HEK293 (cell line): ENCODE measurements around the gene ERCC5.
A peak's percentile ranks its signal among the peaks of the same experiment; 100 is the strongest.

ENCODE experiments used
- EGR2 ChIP-seq: fragments of 450-650 bp; formaldehyde crosslinking; IDR thresholded peaks from 2 replicates; pipeline ENCODE4 v1.5.1; 2016; ENCODE audit warnings: low read depth, missing biosample characterization, missing genetic modification characterization
- GFI1B ChIP-seq: fragments of 450-650 bp; formaldehyde crosslinking; IDR thresholded peaks from 2 replicates; pipeline ENCODE4 v1.5.1; 2016; ENCODE audit warnings: missing biosample characterization, missing genetic modification characterization
- KLF1 ChIP-seq: fragments of 450-650 bp; formaldehyde crosslinking; IDR thresholded peaks from 2 replicates; pipeline ENCODE4 v1.5.1; 2016; ENCODE audit warnings: missing biosample characterization, missing genetic modification characterization
- KLF7 ChIP-seq: fragments of 450-650 bp; formaldehyde crosslinking; IDR thresholded peaks from 2 replicates; pipeline ENCODE4 v1.5.1; 2016; ENCODE audit warnings: missing biosample characterization, missing genetic modification characterization, borderline replicate concordance
- SCRT1 ChIP-seq: fragments of 450-650 bp; formaldehyde crosslinking; IDR thresholded peaks from 2 replicates; pipeline ENCODE4 v1.5.1; 2016; ENCODE audit warnings: missing biosample characterization, missing genetic modification characterization, borderline replicate concordance
- SP7 ChIP-seq: fragments of 450-650 bp; formaldehyde crosslinking; IDR thresholded peaks from 2 replicates; pipeline ENCODE4 v1.5.1; 2016; ENCODE audit warnings: missing biosample characterization, missing genetic modification characterization
- ZBTB48 ChIP-seq: fragments of 450-650 bp; formaldehyde crosslinking; IDR thresholded peaks from 2 replicates; pipeline ENCODE4 v1.5.1; 2016; ENCODE audit warnings: missing biosample characterization, missing genetic modification characterization
- ZFP3 ChIP-seq: fragments of 450-650 bp; formaldehyde crosslinking; IDR thresholded peaks from 2 replicates; pipeline ENCODE4 v1.5.1; 2016; ENCODE audit warnings: low read depth, missing biosample characterization, missing genetic modification characterization
- ZNF223 ChIP-seq: fragments of 450-650 bp; formaldehyde crosslinking; IDR thresholded peaks from 2 replicates; pipeline ENCODE4 v1.5.1; 2016; ENCODE audit warnings: missing biosample characterization, missing genetic modification characterization
- ZNF302 ChIP-seq: fragments of 450-650 bp; formaldehyde crosslinking; IDR thresholded peaks from 2 replicates; pipeline ENCODE4 v1.5.1; 2016; ENCODE audit warnings: missing biosample characterization, missing genetic modification characterization, low read depth
- ZNF350 ChIP-seq: fragments of 450-650 bp; formaldehyde crosslinking; IDR thresholded peaks from 2 replicates; pipeline ENCODE4 v1.5.0; 2017; ENCODE audit warnings: missing biosample characterization, mild to moderate bottlenecking, missing genetic modification characterization
- ZNF571 ChIP-seq: fragments of 450-650 bp; formaldehyde crosslinking; IDR thresholded peaks from 2 replicates; pipeline ENCODE4 v1.5.0; 2017; ENCODE audit warnings: missing biosample characterization, missing genetic modification characterization
- ZNF660 ChIP-seq: fragments of 450-650 bp; IDR thresholded peaks from 2 replicates; pipeline ENCODE4 v1.5.1; 2018; ENCODE audit warnings: missing biosample characterization, mild to moderate bottlenecking, missing genetic modification characterization
- ZNF664 ChIP-seq: fragments of 450-650 bp; formaldehyde crosslinking; IDR thresholded peaks from 2 replicates; pipeline ENCODE4 v1.5.1; 2016; ENCODE audit warnings: missing biosample characterization, missing genetic modification characterization
- ZNF777 ChIP-seq: fragments of 450-650 bp; formaldehyde crosslinking; IDR thresholded peaks from 2 replicates; pipeline ENCODE4 v1.5.1; 2017; ENCODE audit warnings: missing biosample characterization, missing genetic modification characterization, borderline replicate concordance
- ZNF785 ChIP-seq: fragments of 450-650 bp; formaldehyde crosslinking; IDR thresholded peaks from 2 replicates; pipeline ENCODE4 v1.5.1; 2016; ENCODE audit warnings: missing biosample characterization, missing genetic modification characterization
- TF ChIP-seq, protein P1 (sequence below): fragments of 450-650 bp; formaldehyde crosslinking; IDR thresholded peaks from 2 replicates; pipeline ENCODE4 v1.5.1; 2016; ENCODE audit warnings: missing biosample characterization, missing genetic modification characterization
- TF ChIP-seq, protein P2 (sequence below): fragments of 450-650 bp; formaldehyde crosslinking; IDR thresholded peaks from 2 replicates; pipeline ENCODE4 v1.5.1; 2016; ENCODE audit warnings: missing biosample characterization, missing genetic modification characterization, borderline replicate concordance
- TF ChIP-seq, protein P3 (sequence below): fragments of 450-650 bp; formaldehyde crosslinking; IDR thresholded peaks from 2 replicates; pipeline ENCODE4 v1.5.1; 2016; ENCODE audit warnings: missing biosample characterization, missing genetic modification characterization, borderline replicate concordance
- TF ChIP-seq, protein P4 (sequence below): fragments of 450-650 bp; formaldehyde crosslinking; IDR thresholded peaks from 2 replicates; pipeline ENCODE4 v1.5.1; 2016; ENCODE audit warnings: missing biosample characterization, missing genetic modification characterization
- TF ChIP-seq, protein P5 (sequence below): fragments of 450-650 bp; formaldehyde crosslinking; IDR thresholded peaks from 2 replicates; pipeline ENCODE4 v1.5.1; 2017; ENCODE audit warnings: missing biosample characterization, mild to moderate bottlenecking, missing genetic modification characterization, moderate library complexity
- TF ChIP-seq, protein P6 (sequence below): fragments of 450-650 bp; formaldehyde crosslinking; optimal IDR thresholded peaks from 2 replicates; pipeline ENCODE3; 2016; ENCODE audit warnings: missing biosample characterization, mild to moderate bottlenecking, missing genetic modification characterization

ERCC5 gene

DNA sequence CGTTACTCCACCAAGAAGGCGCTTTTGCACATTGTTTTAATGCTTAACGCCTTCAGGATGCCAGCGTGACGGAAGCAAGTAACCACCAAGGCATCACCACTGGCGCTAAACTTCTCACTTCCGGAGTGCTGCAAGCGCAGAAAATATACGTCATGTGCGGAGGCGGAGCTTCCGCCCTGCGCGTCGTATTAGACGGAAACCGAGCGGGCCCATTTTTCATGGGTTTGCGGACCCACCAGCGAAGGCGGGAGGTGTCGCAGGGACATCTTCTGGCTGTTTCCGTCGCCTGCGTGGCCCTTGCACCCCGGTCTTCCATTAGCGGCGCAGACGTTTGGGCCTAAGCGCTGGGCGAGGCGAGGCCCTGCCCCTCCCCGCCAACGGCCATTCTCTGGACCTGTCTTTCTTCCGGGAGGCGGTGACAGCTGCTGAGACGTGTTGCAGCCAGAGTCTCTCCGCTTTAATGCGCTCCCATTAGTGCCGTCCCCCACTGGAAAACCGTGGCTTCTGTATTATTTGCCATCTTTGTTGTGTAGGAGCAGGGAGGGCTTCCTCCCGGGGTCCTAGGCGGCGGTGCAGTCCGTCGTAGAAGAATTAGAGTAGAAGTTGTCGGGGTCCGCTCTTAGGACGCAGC, at the start of gene ERCC5 (continued):
- TF ChIP-seq ZBTB48 (tag by site-specific recombination) (no peak; the same call in 1 of the 2 replicates), ZNF302 (tag by site-specific recombination) (no peak), GFI1B (tag by site-specific recombination) (no peak), ZNF571 (tag by site-specific recombination) (no peak), ZNF664 (no peak), ZNF660 (tag by site-specific recombination) (peak; percentile 63; the same call in 1 of the 2 replicates), KLF7 (tag by site-specific recombination) (peak; percentile 79; the same call in 1 of the 2 replicates), ZNF785 (no peak), ZNF223 (tag by site-specific recombination) (no peak), ZFP3 (no peak), SCRT1 (tag by site-specific recombination) (0 out of 2 replicates have a peak, but pooled peaks have one; percentile 16), EGR2 (tag by site-specific recombination) (peak; percentile 80), ZNF777 (tag by site-specific recombination) (no peak), KLF1 (tag by site-specific recombination) (no peak), SP7 (tag by site-specific recombination) (peak; percentile 82), ZNF350 (tag by site-specific recombination) (no peak)
- TF ChIP-seq, protein P1, sequence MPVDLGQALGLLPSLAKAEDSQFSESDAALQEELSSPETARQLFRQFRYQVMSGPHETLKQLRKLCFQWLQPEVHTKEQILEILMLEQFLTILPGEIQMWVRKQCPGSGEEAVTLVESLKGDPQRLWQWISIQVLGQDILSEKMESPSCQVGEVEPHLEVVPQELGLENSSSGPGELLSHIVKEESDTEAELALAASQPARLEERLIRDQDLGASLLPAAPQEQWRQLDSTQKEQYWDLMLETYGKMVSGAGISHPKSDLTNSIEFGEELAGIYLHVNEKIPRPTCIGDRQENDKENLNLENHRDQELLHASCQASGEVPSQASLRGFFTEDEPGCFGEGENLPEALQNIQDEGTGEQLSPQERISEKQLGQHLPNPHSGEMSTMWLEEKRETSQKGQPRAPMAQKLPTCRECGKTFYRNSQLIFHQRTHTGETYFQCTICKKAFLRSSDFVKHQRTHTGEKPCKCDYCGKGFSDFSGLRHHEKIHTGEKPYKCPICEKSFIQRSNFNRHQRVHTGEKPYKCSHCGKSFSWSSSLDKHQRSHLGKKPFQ (tag by site-specific recombination) = no peak
- TF ChIP-seq, protein P2, sequence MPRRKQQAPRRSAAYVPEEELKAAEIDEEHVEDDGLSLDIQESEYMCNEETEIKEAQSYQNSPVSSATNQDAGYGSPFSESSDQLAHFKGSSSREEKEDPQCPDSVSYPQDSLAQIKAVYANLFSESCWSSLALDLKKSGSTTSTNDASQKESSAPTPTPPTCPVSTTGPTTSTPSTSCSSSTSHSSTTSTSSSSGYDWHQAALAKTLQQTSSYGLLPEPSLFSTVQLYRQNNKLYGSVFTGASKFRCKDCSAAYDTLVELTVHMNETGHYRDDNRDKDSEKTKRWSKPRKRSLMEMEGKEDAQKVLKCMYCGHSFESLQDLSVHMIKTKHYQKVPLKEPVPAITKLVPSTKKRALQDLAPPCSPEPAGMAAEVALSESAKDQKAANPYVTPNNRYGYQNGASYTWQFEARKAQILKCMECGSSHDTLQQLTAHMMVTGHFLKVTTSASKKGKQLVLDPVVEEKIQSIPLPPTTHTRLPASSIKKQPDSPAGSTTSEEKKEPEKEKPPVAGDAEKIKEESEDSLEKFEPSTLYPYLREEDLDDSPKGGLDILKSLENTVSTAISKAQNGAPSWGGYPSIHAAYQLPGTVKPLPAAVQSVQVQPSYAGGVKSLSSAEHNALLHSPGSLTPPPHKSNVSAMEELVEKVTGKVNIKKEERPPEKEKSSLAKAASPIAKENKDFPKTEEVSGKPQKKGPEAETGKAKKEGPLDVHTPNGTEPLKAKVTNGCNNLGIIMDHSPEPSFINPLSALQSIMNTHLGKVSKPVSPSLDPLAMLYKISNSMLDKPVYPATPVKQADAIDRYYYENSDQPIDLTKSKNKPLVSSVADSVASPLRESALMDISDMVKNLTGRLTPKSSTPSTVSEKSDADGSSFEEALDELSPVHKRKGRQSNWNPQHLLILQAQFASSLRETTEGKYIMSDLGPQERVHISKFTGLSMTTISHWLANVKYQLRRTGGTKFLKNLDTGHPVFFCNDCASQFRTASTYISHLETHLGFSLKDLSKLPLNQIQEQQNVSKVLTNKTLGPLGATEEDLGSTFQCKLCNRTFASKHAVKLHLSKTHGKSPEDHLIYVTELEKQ (tag by site-specific recombination) = no peak
- TF ChIP-seq, protein P3, sequence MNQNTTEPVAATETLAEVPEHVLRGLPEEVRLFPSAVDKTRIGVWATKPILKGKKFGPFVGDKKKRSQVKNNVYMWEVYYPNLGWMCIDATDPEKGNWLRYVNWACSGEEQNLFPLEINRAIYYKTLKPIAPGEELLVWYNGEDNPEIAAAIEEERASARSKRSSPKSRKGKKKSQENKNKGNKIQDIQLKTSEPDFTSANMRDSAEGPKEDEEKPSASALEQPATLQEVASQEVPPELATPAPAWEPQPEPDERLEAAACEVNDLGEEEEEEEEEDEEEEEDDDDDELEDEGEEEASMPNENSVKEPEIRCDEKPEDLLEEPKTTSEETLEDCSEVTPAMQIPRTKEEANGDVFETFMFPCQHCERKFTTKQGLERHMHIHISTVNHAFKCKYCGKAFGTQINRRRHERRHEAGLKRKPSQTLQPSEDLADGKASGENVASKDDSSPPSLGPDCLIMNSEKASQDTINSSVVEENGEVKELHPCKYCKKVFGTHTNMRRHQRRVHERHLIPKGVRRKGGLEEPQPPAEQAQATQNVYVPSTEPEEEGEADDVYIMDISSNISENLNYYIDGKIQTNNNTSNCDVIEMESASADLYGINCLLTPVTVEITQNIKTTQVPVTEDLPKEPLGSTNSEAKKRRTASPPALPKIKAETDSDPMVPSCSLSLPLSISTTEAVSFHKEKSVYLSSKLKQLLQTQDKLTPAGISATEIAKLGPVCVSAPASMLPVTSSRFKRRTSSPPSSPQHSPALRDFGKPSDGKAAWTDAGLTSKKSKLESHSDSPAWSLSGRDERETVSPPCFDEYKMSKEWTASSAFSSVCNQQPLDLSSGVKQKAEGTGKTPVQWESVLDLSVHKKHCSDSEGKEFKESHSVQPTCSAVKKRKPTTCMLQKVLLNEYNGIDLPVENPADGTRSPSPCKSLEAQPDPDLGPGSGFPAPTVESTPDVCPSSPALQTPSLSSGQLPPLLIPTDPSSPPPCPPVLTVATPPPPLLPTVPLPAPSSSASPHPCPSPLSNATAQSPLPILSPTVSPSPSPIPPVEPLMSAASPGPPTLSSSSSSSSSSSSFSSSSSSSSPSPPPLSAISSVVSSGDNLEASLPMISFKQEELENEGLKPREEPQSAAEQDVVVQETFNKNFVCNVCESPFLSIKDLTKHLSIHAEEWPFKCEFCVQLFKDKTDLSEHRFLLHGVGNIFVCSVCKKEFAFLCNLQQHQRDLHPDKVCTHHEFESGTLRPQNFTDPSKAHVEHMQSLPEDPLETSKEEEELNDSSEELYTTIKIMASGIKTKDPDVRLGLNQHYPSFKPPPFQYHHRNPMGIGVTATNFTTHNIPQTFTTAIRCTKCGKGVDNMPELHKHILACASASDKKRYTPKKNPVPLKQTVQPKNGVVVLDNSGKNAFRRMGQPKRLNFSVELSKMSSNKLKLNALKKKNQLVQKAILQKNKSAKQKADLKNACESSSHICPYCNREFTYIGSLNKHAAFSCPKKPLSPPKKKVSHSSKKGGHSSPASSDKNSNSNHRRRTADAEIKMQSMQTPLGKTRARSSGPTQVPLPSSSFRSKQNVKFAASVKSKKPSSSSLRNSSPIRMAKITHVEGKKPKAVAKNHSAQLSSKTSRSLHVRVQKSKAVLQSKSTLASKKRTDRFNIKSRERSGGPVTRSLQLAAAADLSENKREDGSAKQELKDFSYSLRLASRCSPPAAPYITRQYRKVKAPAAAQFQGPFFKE = no peak
- TF ChIP-seq, protein P4, sequence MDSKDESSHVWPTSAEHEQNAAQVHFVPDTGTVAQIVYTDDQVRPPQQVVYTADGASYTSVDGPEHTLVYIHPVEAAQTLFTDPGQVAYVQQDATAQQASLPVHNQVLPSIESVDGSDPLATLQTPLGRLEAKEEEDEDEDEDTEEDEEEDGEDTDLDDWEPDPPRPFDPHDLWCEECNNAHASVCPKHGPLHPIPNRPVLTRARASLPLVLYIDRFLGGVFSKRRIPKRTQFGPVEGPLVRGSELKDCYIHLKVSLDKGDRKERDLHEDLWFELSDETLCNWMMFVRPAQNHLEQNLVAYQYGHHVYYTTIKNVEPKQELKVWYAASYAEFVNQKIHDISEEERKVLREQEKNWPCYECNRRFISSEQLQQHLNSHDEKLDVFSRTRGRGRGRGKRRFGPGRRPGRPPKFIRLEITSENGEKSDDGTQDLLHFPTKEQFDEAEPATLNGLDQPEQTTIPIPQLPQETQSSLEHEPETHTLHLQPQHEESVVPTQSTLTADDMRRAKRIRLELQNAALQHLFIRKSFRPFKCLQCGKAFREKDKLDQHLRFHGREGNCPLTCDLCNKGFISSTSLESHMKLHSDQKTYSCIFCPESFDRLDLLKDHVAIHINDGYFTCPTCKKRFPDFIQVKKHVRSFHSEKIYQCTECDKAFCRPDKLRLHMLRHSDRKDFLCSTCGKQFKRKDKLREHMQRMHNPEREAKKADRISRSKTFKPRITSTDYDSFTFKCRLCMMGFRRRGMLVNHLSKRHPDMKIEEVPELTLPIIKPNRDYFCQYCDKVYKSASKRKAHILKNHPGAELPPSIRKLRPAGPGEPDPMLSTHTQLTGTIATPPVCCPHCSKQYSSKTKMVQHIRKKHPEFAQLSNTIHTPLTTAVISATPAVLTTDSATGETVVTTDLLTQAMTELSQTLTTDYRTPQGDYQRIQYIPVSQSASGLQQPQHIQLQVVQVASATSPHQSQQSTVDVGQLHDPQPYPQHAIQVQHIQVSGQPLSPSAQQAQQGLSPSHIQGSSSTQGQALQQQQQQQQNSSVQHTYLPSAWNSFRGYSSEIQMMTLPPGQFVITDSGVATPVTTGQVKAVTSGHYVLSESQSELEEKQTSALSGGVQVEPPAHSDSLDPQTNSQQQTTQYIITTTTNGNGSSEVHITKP (tag by site-specific recombination) = peak; percentile 97
- TF ChIP-seq, protein P5, sequence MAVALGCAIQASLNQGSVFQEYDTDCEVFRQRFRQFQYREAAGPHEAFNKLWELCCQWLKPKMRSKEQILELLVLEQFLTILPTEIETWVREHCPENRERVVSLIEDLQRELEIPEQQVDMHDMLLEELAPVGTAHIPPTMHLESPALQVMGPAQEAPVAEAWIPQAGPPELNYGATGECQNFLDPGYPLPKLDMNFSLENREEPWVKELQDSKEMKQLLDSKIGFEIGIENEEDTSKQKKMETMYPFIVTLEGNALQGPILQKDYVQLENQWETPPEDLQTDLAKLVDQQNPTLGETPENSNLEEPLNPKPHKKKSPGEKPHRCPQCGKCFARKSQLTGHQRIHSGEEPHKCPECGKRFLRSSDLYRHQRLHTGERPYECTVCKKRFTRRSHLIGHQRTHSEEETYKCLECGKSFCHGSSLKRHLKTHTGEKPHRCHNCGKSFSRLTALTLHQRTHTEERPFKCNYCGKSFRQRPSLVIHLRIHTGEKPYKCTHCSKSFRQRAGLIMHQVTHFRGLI = no peak
- TF ChIP-seq, protein P6, sequence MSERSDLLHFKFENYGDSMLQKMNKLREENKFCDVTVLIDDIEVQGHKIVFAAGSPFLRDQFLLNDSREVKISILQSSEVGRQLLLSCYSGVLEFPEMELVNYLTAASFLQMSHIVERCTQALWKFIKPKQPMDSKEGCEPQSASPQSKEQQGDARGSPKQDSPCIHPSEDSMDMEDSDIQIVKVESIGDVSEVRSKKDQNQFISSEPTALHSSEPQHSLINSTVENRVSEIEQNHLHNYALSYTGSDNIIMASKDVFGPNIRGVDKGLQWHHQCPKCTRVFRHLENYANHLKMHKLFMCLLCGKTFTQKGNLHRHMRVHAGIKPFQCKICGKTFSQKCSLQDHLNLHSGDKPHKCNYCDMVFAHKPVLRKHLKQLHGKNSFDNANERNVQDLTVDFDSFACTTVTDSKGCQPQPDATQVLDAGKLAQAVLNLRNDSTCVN (tag by site-specific recombination) = peak; percentile 46
